Measurements from ENCODE around the gene HES6.
A peak's percentile ranks its signal among the peaks of the same experiment; 100 is the strongest.
"Not testable (repeated sequence)": the region's sequence is repeated elsewhere in the genome, so short reads cannot be mapped to it uniquely, and the experiment has no call there.

The HES6 gene

DNA sequence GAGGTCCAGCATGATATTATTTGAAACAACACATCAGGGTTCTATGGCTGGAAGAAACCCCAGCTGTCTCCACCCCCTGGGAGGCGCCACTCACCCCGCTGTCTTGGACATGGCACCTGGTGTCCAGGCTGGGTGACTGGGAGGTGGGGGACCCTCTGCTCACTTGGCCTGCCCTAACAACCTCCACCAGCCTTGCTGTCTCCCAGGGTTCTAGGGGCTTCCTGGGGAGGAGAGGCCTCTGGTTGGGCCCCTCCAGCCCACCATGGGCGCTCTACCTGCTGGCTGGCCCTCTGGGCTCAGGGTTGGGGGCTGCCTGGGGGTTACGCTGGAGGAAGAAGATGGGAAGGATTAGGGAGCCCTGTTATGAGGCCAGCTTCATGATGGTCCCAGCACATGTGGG, 32.3 kb upstream of the HES6 start:
- DNase-seq (ENCODE audit: low spot score), result no peak

DNA sequence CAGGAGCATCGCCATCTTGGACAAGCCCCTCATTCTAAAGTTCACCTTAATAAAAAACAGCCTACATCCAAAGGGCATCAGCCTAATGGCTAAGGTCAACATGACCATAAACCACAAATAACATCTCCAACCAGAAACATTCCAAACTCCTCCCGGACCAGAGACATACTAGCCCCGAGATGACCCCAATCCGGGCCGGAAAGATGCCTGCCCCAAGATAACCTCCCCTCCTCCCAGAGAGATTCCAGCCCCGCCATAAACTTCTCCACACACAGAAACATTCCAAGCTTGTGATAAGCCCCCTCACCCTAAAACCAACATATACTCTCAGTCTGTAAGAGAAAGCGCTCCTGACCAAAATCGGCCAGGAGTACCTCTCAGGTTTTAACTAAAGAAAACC, 31.8 kb upstream of the HES6 start:
- not testable (repeated sequence) for DNase-seq (ENCODE audit: low spot score)

DNA sequence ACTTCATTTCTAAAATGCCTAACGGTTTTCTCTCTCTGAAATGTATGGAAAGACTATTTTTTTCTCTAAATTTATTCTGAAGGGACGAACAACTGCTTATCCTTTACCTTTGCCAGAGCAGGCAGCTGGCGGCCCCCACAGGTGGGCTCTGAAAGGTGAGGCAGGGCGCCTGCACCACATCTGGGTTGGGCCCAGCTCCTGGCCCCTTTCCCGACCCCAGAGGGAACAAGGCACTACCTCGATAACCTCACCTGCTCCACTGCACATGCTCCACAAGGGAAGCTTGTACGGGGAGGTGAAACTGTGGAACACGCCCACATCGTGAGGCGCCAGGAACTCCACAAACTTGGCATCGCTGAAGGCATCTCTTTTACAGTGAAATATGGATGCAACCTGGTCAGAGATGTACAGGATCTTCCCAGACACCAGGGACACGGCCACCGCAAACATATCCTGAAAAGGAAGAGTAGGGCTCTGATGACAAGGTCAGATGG, 31.3 kb upstream of the HES6 start:
- no peak for DNase-seq (ENCODE audit: low spot score)

DNA sequence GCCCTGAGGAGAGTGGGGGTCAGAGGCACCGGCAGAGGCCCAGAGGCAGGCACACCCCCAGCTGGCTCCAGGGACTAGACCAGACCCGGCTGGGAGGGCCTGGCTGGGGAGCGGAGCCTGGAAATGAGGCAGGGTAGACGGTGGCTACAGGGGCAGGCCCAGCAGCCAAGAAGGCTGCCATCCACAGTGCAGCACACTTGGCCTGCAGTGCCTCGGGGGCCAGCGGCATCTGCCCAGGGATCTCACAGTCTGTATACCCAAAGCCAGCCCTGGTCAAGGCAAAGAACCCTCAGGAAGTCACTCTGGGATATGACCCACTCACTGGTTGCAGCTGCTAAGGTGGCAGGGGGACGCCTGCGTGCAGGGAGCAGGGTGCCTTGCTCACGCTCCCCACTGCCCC, 30.8 kb upstream of the HES6 start:
- DNase-seq (ENCODE audit: low spot score), result no peak

DNA sequence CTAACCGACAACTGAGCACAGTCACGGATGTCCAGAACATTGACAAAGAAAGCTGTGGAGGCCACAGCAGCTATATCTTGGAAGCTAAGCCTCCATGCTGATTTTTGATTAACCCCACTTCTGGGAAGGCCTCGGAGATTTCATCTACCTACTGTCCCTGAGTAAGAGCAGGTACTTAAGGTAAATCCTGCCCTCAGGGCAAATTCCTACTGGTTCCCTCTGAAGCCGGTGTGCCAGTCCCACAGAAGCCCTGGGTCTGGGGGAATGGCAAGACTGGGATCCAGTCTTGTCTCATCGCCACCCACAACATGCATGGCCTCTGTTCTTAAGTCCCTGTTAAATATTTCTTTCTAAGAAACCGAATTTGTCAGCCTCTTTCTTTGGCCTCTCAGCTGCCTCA, 29.9 kb upstream of the HES6 start:
- DNase-seq (ENCODE audit: low spot score), result no peak

DNA sequence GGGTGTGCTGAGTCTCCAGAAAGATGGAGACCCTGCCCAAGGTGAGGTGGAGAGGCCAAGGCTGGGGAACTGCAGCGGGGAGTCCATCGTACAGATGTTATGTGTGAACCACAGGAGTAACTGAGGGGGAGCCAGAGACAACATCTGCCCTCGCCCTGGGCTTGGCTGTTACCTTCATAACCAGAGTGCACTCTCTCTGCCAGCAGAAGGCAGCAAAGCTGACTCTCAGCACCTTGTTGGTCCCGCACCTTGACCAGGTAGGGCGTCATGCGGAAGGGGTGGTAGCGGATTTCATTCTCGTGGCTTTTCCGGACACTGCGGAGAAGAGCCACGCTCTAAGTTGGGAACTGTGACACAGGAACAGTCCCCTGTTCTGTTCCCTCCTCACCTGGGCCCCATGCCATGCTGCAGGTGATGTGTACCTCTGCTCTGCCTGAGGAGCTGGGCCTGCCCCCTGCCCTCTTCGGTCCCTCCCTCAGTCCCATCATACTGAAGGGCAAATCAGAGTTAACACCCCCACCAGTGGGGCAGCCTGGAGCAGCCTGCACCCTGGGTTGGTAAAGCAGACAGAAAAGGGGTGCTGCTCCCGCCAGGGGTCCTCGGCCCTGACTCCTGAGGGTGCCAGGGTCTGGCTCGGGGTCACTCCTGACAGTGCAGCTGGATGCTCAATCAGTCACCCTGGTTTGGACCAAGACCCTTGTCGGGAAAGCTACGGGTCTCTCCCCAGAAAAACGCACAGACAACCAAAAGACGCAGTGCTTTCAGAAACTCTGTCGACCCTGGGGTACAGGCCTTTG, 28.2 kb upstream of the HES6 start:
- DNase-seq (ENCODE audit: low spot score), result no peak

DNA sequence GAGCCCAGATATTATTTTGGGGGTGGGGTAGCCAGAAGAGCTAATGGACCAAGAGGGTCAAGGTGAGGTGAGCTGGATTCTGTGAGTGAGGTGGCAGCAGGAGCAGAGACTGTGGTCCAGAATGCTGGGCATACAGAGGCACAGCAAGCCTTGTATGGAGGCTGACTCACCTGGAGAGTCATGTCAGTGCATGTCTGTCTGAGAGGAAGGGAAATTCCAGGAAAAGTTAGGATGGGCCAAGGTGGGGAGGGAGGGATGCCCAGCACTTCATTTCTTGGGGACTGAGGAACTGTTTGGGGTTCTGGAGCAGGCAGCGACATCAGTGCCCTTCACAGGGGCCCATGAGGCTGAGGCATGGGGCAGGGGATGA, 27.5 kb upstream of the HES6 start:
- no peak for DNase-seq (ENCODE audit: low spot score)

- no peak for DNase-seq (ENCODE audit: low spot score)
Measured at GRCh38 chr2:238265605-238266004, 25.8 kb upstream of the HES6 start.

- no peak for DNase-seq (ENCODE audit: low spot score)
Measured at GRCh38 chr2:238264072-238264460, 24.2 kb upstream of the HES6 start.

- DNase-seq (ENCODE audit: low spot score), result peak; percentile 81
Measured at GRCh38 chr2:238263204-238264071, 23.6 kb upstream of the HES6 start.

DNA sequence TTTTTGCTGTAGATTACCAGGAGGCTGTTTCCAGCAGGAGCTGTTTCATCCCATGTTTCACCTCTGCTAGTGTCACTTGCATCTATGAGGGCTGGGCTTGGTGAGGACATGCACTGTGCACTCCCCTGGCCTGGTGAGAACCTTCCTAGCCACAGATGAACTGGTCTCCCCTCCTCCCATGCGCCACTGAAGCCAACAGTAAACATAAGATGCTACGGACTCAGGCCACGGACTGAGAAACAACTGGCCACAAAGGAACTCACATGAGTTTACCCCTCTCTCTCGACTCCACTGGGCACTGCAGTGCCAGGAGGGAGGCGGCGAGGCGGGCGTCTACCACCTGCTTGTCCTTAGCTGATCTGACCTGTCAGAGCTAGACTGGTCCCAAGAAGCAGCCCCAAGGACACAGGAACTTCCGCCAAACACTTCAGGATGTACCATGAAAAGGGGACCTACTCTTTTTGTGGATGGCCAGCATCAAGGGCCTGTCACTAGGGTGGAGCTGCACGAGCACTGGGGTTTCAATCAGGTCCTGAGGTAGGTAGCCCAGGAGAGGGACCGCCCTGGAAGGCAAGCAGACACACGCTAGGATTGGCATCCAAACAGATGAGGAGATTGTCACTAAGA, 22.8 kb upstream of the HES6 start:
- DNase-seq (ENCODE audit: low spot score), result no peak

- DNase-seq (ENCODE audit: low spot score), result no peak
Measured at GRCh38 chr2:238261718-238262375, 22.0 kb upstream of the HES6 start.

- no peak for DNase-seq (ENCODE audit: low spot score)
Measured at GRCh38 chr2:238260883-238261282, 21.0 kb upstream of the HES6 start.

GRCh38 chr2:238259061-238260020, 19.5 kb upstream of the HES6 start:
- DNase-seq (ENCODE audit: low spot score), result no peak

DNA sequence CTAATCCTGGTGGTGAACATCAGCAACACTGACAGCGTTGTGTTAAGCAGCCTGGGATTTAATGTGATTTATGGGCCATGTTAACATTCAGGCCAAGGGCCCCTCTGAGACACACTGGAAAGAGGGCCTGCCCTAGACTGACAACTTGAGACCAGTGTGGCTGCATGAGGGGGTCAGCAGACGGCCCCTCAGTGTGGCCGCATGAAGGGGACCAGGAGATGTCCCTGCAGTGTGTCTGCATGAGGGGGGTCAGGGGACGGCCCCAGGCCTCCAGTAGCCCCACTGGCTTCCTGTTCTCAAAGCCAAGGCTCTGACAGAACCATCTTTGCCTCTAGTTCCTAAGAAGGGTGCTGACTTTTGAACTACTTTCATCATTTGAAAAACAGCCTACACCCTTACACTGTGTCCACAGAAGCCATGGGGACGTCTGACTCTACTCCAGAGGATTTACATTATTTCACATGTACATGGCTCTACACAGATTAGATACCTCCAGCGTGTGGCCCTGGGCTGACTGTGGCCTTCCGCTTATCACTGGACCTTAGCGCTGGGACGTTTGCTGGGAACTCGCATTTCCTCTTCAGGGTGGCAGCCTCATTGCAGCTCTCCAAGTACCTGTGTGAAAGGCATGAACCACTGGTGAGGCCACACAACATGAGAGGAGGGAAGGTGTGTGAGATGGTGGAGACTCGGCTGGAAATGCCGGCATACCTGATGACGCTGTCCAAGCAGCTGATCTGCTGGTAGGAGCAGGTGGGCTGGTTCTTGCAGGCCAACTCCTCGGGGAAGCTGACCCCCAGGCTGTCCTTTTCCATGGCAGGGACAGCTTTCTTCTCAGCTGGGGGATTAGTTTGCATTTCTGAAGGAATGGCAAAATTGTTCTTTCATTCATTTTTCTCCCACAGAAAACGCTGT, 18.2 kb upstream of the HES6 start:
- no peak for DNase-seq (ENCODE audit: low spot score)

GRCh38 chr2:238256594-238257104, 16.8 kb upstream of the HES6 start:
- peak; percentile 86 for DNase-seq (ENCODE audit: low spot score)

GRCh38 chr2:238256111-238256510, 16.3 kb upstream of the HES6 start:
- no peak for DNase-seq (ENCODE audit: low spot score)

GRCh38 chr2:238255636-238256035, 15.8 kb upstream of the HES6 start:
- DNase-seq (ENCODE audit: low spot score), result no peak

DNA sequence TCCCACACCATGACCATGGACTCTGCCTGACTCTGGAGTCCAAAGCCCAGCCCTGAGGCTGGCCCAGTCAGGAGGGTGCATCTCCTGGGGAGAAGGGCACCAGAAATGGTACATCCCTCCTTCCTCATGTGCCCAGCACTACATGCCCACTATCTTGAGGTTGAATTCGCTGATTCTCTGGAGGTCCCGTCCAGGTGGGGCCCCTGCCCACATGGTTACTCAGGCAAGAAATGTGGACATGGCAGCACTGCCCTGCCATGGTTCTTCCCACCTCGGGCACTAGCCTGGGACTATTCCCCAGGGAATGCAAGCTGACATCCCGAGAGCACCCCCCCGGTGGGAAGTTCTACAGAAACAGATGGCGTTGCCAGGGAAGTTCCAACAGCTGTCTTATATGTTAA, 15.3 kb upstream of the HES6 start:
- DNase-seq (ENCODE audit: low spot score), result no peak

Measured in SW480 (cell line).